NCI-H1092 (cell line): Measurements from ENCODE around the gene CABLES1.

Experiments used
- DNase-seq: peaks from one replicate; lab custom pipeline; 2025; lab: John Stamatoyannopoulos, UW

CABLES1 gene

DNA sequence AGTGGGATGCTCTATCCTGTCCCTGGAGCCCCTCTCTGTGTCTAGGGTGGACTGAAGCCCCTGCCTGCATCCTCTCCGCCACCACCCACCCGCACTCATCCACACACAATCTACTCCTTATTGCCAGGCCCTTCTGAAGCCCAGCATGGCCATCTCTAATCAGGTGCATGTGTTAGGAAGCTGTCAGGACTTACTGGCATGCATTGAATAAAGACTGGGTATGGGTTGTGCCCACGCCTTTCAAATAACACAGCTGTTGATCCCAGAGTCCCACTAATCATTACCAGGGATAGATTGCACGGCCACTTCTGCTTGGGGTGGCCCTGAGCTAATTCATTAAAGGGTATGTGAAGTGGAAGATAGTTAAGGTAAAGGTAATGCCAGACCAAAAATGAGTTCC lies 88.4 kb downstream of the CABLES1 start:
- DNase-seq: no peak

DNA sequence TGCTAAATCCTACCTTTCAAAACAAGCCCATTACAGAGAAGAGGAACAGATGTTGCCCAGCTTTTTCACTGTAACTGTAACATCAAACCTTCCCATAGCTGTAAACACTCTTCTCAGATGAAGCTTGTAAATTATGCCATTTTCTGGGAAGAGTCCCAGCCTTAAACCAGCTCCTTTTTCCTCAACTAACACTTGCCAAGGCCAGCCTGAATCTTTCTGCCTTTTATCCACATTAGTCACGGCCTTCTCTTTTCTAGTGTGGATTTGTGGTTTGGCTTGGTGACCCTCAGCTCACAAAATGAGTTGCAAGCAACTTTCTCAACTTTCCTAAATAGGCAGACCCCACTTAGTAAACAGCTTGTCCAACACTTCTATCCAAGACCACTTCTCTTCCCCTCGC lies 90.2 kb downstream of the CABLES1 start:
- DNase-seq: no peak

DNA sequence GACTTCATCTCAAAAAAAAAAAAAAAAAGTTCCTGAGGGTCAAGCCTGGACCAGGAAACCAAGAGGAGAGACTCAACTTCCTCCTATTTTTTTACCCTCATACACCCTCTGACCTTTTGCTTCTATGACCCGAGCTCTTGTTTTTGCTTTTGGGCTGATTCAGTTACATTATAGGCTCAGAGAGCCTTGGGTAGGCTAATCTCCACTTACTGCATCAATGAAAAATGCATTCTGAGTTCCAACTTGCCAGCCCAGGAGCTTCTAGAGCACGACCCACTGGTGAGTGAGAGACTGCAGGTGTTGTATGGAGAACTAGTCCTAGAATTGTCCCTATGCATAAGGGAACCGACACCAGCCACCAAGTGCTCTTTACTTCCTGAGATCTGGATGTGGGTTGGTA lies 91.1 kb downstream of the CABLES1 start:
- no peak for DNase-seq

- no peak for DNase-seq
These were observed 91.8 kb downstream of the CABLES1 start for GRCh38 chr18:23226930-23227725.

DNA sequence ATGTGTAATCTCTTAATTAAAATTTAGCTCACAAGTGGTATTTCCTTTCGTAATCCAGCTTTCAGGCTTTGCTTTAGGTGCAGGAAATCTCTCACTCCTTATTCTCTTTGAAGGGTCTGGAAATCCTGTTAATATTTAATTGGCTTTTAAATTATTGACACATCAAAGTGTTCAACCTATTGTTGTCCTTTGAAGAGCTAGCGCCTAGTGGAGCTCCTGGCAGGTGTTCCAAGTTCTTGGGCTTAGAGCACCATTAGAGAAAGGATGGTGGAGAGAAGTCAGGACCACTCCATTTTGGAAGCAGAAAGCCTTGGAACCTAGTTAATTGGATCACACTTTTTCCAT lies 92.4 kb downstream of the CABLES1 start:
- peak; percentile 88 for DNase-seq

- peak; percentile 55 for DNase-seq
These were observed 93.1 kb downstream of the CABLES1 start for GRCh38 chr18:23228102-23229061.

GRCh38 chr18:23229472-23229871 lies 94.2 kb downstream of the CABLES1 start:
- DNase-seq: no peak

DNA sequence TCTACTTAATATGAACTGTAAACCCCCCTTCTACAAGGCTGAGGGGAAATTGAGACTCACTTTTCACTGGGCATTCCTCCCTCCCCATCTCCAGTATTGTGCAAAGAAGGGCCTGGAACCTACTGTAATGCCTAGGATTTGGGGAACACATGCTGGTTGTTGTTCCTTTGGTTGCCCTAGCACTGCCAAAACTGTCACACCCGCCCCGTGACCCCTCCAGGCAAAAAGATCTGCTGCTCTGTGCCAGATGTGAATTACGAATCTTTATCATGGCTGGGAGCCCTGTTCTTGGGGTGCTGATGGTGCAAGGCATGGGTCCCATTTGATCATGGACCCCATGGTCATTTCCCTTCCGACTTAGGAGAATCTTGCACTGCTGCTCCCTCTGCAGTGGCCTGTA lies 95.4 kb downstream of the CABLES1 start:
- DNase-seq: no peak

DNA sequence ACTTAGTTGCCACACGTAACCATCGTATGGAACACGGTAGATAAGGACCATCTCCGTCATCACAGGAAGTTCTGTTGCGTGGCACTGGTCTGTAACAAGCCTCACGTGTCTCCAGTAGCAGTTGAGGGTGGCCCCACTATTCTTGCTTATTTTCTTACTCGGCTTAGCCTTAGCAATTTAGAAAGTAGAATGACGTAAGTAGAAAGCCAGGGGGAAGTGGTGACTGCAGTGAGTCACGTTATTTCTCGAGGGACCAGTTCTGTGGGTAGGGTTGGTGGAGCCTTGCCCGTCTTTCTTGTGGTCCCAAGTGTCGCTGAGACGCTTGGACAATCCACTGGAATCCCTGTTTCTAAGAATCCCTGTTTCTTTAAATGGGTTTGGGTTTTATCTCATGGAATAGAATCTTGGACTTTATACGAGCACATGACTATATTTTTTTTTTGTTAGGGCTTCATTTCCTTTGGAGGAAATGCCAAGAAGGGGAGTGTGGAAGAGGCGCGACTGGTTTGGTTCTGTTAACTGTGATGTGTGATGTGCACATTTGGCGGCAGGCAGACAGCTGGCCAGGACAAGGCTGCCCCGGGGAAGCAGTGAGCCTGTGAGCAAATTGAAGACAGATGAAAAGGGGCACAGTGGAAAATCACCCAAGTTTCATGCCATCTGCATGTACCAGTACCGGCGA lies 96.2 kb downstream of the CABLES1 start:
- no peak for DNase-seq

DNA sequence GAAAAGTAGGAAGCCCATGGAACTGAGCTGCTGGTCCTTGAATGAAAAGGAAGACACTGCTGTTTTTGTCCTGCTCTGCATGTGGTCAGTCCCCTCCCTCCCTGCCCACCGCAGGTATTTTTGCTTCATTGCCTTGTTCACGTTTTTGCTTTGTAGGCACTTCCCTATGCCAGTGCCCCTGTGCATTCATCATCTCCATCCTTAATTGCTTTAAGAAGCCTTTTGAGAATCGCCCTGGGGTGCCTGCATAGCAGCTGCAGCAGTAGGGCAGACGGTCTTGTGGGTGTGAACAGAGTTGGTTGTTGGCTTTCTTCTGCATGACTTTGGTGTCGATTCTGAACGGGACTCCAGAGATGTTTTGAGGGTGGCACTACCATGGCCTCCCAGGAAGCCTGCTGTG lies 97.0 kb downstream of the CABLES1 start:
- DNase-seq: no peak

DNA sequence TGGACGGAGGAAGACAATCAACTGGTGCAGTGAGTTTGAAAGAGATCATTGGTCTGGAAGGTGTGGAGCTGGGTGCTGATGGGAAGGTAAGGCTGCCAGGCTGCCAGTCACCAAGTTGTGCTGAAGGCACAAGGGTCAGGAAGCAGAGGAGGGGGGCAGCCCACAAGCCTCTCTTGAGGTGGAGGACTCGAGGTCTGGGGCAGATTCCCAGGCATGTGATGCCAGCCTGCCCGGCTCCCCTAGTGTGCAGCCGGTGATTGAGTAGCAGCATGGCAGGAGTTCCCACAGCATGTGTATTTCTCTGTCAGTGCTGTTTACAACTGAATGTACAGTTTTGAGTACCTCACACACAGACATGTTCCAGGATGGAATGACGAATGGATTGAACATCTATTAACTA lies 99.3 kb downstream of the CABLES1 start:
- no peak for DNase-seq

GRCh38 chr18:23235336-23235735 lies 100.1 kb downstream of the CABLES1 start:
- no peak for DNase-seq

DNA sequence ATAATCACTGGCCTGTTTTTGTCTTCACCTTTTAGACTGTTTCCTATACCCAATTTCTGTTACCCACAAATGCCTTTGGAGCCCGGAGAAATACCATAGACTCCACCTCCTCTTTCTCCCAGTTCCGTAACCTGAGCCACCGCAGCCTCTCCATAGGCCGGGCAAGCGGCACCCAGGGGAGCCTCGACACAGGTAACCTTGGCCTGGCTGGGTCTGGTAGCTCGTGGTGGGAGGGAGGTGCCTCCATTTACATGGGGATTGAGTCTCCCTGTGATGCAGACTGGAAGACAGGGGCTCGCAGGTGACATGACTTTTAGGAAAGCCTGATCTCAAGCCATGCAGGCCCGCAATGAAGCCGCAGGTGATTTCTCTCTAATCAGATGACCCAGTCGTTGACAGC lies 100.6 kb downstream of the CABLES1 start:
- DNase-seq: no peak

DNA sequence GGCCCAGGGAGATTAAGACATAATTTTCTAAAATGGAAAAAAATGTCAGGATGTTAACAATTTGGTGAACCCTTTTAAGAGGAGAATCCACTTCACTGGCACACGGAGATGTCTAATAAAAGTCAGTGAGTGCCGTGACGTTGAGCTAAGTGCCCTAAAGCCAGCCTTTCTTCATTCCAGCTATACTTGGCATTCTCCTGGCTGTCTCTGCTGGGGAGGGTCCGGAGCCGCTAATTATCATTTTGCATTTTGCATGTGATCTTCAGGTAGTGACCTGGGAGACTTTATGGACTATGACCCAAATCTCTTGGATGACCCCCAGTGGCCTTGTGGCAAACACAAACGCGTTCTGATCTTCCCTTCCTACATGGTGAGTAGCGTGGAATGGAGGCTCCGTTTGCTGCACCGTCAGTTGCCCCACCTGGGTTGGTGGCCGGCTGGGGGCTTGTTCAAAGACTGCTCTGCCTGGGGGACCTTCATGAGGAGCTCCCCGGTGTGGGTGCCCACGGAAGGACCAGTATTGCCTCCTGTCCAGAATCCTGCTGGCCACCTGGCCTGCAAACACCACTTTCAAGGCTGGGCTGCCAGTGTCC lies 101.7 kb downstream of the CABLES1 start:
- DNase-seq: no peak

DNA sequence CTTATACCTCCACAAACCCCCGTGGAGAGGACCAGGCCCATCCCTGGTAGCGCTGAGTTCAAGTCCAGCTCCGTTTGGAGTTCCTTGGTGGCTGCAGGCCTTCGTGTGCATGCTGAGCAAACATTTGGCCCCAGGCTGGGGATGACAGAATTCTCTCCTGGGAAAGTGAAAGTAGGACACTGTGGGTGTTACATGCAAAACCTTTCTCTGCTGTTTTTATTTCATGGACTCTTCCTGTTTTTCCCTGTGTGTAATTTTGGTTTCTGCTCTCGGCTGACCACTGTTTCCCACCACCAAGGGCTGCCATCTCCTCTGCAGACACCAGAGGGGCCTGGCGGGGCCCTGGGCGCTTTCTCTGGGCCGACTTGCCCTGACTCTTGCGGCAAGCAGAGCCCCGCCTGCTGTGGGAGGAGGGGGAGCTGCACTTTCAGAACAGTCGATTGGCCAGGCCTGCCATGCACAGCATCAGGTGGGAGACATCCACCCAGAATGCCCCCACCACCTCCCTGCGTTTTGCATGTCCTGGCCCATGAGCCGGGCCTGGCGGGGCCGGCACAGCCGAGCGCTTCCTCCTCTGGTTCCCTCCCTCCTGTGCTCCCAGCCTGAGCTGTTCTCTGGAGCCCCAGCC lies 102.4 kb downstream of the CABLES1 start:
- no peak for DNase-seq

GRCh38 chr18:23238152-23238531 lies 102.9 kb downstream of the CABLES1 start:
- DNase-seq: no peak

DNA sequence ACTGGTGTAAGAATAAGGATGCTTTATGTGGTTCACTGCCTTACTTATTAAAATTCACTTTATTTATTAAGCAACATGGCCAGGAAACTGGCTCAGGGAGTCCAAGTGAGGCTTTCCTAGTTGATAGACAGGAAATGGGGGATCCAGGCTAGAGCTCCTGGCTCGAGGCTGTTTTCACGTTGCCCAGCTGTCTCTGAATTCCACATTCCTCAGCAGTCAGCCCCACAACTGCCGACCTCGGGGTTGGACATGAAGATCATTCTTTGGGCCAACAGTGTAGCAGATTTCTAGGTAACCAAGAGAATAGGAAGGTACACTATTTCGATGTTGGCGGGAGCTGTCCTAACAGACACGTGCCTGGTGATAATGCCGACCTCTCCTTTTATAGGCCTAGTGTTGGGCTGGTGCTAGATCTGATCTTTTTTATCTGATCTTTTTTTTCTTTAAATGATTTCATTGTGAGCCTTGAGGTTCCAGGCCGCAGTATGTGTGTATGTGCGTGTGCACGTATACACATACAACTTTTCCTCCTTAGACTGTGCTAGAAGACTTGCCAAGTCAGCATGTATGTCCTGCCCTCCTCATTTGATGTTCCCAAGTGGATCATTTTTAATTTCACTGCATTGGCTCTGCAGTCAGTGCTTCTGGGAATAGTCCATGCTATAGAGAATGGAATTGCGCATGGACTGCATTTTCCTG lies 103.5 kb downstream of the CABLES1 start:
- DNase-seq: no peak

DNA sequence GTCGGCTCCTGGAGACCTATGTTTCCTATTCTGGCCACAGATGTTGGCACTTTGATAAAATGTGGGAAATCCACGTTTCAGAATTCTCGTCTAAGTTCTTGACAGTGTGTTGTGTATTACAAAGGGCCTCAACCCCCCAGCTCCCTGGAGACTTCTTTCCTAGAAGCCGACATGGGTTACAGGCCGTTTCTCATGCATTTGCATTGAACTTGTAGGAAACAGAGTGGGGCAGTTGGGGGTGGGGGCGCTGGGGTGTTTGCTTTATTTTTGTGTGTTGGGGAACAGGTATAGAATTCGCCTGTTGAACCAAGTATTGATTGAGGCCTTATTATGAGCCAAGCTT lies 104.0 kb downstream of the CABLES1 start:
- DNase-seq: no peak

DNA sequence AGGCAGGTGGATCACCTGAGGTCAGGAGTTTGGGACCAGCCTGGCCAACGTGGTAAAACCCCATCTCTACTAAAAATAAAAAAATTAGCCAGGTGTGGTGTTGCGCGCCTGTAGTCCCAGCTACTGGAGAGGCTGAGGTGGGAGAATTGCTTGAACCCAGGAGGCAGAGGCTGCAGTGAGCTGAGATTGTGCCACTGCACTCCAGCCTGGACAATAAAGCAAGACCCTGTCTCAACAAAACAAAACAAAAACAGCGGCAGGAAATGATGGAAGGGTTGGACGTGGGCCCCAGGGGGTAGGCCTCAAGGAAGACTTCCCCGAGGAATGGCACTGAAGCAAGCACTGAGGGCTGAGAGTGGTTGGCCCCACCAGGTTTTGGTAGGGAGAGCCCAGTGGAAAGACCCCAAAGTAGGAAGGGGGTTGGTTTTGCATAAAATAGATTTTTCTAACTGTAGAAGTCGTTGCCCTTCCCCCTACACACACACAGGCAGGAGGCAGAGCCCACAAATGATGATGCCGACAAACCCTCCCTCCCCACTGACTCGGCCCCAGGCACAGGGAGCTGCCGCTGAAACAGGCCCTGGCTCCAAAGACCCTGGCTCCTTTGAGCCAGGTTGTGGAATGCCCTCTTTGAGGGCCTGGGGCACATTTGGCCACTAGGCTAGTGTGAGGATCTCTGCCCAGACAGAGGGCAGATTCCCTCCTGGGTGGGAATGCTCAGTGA lies 104.8 kb downstream of the CABLES1 start:
- DNase-seq: no peak

- DNase-seq: no peak
These were observed 105.3 kb downstream of the CABLES1 start for GRCh38 chr18:23240609-23240930.
